Thyroid gland (tissue), 4 donors: Measurements from ENCODE around the gene WHRN. TPM values are rescaled to one million over a fixed set of nuclear protein-coding genes. Genes with fewer than 3 reads are reported as not detected.

Experiments used
- DNase-seq, 2 donors: peaks; one replicate each; pipeline ENCODE4 v3.0.0-alpha.2; 2019
- H3K27ac ChIP-seq, 3 donors: fragments of 200-600 bp; sonication (generic); 1 replicate in 2 of 3; 2 replicates in 1 of 3; pipeline ENCODE4 v1.5.1; 2016 to 2019; ENCODE audit warnings: mild to moderate bottlenecking in 1 of 3, moderate library complexity in 1 of 3
- H3K27me3 ChIP-seq: fragments of 200-600 bp; sonication (generic); one replicate; pipeline ENCODE4 v1.5.1; 2019
- H3K36me3 ChIP-seq, 2 donors: fragments of 200-600 bp; sonication (generic); one replicate each; pipeline ENCODE4 v1.5.1; 2016 to 2019
- H3K4me1 ChIP-seq, 2 donors: fragments of 200-600 bp; sonication (generic); one replicate each; pipeline ENCODE4 v1.5.1; 2017 to 2019
- H3K4me3 ChIP-seq, 3 donors: fragments of 200-600 bp; sonication (generic); replicated peaks in 1 of 3; 1 replicate in 2 of 3; 2 replicates in 1 of 3; pipeline ENCODE4 v1.5.1; 2016; ENCODE audit warnings: mild to moderate bottlenecking in 1 of 3
- H3K9me3 ChIP-seq: fragments of 200-600 bp; sonication (generic); one replicate; pipeline ENCODE4 v1.5.1; 2017
- POLR2A ChIP-seq, 2 donors: fragments of 450-650 bp; IDR thresholded peaks; one replicate each; pipeline ENCODE4 v1.6.1; 2017; ENCODE audit warnings: antibody characterized with exemption in 2 of 2, mild to moderate bottlenecking in 2 of 2, moderate library complexity in 1 of 2
- WGBS, 2 donors: methylation state at CpG; one replicate each; pipeline ENCODE4 v1.1.5; 2017; 5-methylcytosine and 5-hydroxymethylcytosine counted together
- intact Hi-C: fragments of 100-400 bp; cut with DNase I; formaldehyde crosslinking; loops from one replicate; pipeline ENCODE4 v1.15.1; 2023
- total RNA-seq, 4 donors: library from RNA; depleted of rRNA; stranded (reverse); fragments of >200 nt; gene quantifications; one replicate each; pipeline ENCODE4 v1.2.3, GENCODE V29; 2016
- TF ChIP-seq, protein P1 (sequence below), 6 experiments: fragments of 200-600 bp in 3 of 6; fragments of 450-650 bp in 3 of 6; sonication (generic) in 3 of 6; IDR thresholded peaks; one replicate each; pipeline ENCODE4 v1.5.1; 2016 to 2019; ENCODE audit warnings: antibody characterized with exemption in 6 of 6, mild to moderate bottlenecking in 2 of 6, inconsistent platforms in 1 of 6, moderate library complexity in 1 of 6

The WHRN gene
- total RNA-seq, 4 donors from 2014 or later: 7.4 to 13.0 (median 10.9) TPM

DNA sequence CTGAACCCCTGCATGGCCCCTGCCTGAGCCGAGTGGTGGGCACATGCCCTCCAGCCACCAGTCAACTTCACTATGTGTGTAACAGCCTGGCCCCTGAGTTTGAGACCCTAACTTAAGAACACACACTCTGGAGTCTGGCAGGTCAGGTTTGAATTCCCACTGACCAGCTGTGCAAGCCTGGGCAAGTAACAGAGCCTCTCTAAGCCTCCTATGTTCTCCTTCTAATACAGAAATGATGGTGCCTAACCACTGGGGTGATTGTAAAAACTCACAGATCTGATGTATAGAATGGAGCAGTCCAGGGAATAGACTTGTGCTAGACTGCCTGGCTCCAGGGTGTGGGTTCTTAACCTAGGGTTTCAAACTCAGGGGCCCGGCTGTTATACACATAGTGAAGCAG lies 100.7 kb downstream of the WHRN start:
- H3K4me1 ChIP-seq: no peaks in the 10 kb centered on the region
- H3K4me3 ChIP-seq: no peak overlapping the region
- no peaks in the 10 kb centered on the region for H3K36me3 ChIP-seq
- no peak overlapping the region for H3K27ac ChIP-seq
- intact Hi-C loops: loop anchor here (10.0 kb wide), 2 partner anchors 100 to 180 kb away; partner anchors contain the start of genes ATP6V1G1 and WHRN
- 81 to 100% methylated on average over 2 of the region's 2 CpGs for WGBS, 2 donors
- no peaks in the 10 kb centered on the region for H3K9me3 ChIP-seq
- H3K27me3 ChIP-seq: no peaks in the 10 kb centered on the region
- TF ChIP-seq, protein P1, sequence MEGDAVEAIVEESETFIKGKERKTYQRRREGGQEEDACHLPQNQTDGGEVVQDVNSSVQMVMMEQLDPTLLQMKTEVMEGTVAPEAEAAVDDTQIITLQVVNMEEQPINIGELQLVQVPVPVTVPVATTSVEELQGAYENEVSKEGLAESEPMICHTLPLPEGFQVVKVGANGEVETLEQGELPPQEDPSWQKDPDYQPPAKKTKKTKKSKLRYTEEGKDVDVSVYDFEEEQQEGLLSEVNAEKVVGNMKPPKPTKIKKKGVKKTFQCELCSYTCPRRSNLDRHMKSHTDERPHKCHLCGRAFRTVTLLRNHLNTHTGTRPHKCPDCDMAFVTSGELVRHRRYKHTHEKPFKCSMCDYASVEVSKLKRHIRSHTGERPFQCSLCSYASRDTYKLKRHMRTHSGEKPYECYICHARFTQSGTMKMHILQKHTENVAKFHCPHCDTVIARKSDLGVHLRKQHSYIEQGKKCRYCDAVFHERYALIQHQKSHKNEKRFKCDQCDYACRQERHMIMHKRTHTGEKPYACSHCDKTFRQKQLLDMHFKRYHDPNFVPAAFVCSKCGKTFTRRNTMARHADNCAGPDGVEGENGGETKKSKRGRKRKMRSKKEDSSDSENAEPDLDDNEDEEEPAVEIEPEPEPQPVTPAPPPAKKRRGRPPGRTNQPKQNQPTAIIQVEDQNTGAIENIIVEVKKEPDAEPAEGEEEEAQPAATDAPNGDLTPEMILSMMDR (IDR thresholded peaks at IDR 0.05): no peak
- no peak for TF ChIP-seq POLR2A (IDR thresholded peaks at IDR 0.05)
- no peak for DNase-seq

DNA sequence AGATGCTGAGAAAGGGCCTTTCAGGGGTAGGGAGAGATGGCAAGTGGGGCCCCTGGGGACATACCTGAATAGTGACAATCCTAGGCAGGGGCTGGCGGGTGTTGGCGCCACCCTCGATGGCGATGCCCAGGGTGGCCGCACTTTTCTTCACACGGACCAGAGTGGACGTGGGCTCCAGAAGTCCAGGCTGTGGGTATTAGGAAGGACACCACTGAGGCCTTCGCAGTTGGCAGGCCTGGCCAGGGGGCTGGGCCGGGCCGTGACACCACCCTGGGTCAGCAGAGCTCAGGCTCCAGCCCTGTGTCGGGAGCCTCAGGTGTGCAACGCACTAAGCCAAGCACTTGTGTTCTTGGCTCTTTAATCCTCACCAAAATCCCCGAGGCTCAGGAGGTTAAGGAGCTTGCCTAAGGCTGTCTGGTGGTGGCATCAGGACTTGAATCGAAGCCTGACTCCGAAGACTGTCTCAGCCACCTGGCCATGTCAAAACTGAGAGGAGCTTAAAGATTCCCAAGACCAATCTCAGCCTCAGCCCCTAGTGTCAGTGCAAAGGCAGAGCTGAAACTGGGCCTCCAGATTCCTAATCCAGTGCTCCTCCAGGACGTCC lies 102.0 kb downstream of the WHRN start:
- Histone ChIP-seq H3K9me3 (no peaks in the 10 kb centered on the region), H3K4me1 (no peaks in the 10 kb centered on the region), H3K27me3 (no peaks in the 10 kb centered on the region), H3K4me3 (no peak overlapping the region), H3K36me3 (no peaks in the 10 kb centered on the region), H3K27ac (no peak overlapping the region)
- intact Hi-C loops: loop anchor here (10.0 kb wide), 2 partner anchors 102 to 182 kb away; partner anchors contain the start of genes ATP6V1G1 and WHRN
- DNase-seq: no peak
- TF ChIP-seq, protein P1 (IDR thresholded peaks at IDR 0.05): no peak
- no peak for TF ChIP-seq POLR2A (IDR thresholded peaks at IDR 0.05)
- WGBS, 2 donors: 89 to 90% methylated on average over 14 to 16 of the region's 16 CpGs

DNA sequence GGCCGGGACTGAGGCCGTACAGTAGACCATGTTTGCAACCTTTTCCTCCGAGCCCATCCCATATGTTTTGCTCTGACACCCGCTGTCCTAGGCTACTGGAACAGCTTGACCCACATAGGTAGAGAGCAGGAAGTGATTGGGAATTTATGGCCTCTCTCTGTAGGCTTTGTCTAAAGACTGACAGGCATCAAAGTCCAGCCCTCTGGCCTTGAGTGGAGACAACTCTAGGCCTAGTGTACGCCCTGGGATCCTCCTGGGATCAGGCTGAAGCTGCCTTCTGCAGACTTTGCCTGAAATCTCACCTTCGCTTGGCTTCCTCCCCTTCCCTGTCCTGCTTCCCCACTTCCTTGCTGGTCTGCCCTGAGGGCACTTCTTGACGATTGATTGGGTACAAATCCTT lies 103.9 kb downstream of the WHRN start:
- no peak overlapping the region for H3K4me3 ChIP-seq
- no peak overlapping the region for H3K27ac ChIP-seq
- peaks cover 0 to 7% of the 10 kb centered on the region in 2 donors for H3K4me1 ChIP-seq
- DNase-seq: no peak
- intact Hi-C loops: loop anchor here (10.0 kb wide), 2 partner anchors 103 to 183 kb away; partner anchors contain the start of genes ATP6V1G1 and WHRN
- no peaks in the 10 kb centered on the region for H3K9me3 ChIP-seq
- TF ChIP-seq, protein P1 (IDR thresholded peaks at IDR 0.05): no peak
- no peak for TF ChIP-seq POLR2A (IDR thresholded peaks at IDR 0.05)
- H3K27me3 ChIP-seq: no peaks in the 10 kb centered on the region
- no peaks in the 10 kb centered on the region for H3K36me3 ChIP-seq
- 90 to 92% methylated on average over 6 to 7 of the region's 7 CpGs for WGBS, 2 donors

DNA sequence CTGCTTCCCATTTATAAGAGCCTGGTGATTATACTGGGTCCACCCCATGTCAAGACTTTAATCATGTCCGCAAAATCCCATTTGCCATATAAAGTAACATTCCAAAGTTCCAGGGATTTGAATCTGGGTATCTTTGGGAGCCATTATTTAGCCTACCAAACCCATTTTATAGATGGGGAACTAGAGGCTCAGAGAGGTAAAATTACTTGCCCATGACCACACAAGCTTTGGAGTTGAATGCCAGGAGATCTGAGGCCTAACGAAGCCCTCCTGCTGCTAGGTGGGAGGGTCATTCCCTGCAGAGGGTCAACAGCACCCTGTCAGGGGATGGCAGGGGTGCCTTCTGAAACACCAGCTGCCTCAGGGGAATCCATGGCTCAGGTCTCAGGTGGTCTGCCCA lies 104.5 kb downstream of the WHRN start:
- Histone ChIP-seq H3K27ac (no peak overlapping the region), H3K9me3 (no peaks in the 10 kb centered on the region), H3K4me1 (peaks cover 0 to 7% of the 10 kb centered on the region in 2 donors), H3K36me3 (no peaks in the 10 kb centered on the region), H3K4me3 (no peak overlapping the region), H3K27me3 (no peaks in the 10 kb centered on the region)
- intact Hi-C loops: loop anchor here (10.0 kb wide), 2 partner anchors 104 to 184 kb away; partner anchors contain the start of genes ATP6V1G1 and WHRN
- WGBS, 2 donors: 69 to 72% methylated on average over 2 of the region's 2 CpGs
- no peak for TF ChIP-seq POLR2A (IDR thresholded peaks at IDR 0.05)
- TF ChIP-seq, protein P1 (IDR thresholded peaks at IDR 0.05): no peak
- no peak for DNase-seq

DNA sequence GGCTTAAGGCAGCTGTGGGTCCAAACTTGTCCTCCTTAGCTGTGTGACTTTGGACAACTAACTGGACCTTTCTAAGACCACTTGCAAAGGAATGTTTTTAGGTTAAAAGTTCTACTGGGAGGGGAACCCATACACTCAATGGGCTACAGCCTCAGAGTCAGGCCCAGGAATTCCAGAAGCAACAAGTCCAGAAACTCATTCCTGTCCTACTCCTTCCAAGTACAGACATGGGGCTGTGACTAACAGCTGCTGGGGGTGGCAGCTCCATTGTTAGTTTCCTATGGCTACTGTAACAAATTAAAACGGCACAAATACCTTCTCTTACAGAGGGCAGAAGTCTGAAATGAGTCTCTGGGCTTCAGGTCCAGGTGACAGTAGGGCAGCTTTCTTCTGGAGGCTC lies 105.1 kb downstream of the WHRN start:
- DNase-seq: no peak
- H3K4me3 ChIP-seq: no peak overlapping the region
- no peaks in the 10 kb centered on the region for H3K27me3 ChIP-seq
- intact Hi-C loops: loop anchor here (10.0 kb wide), 2 partner anchors 105 to 185 kb away; partner anchors contain the start of genes ATP6V1G1 and WHRN
- H3K36me3 ChIP-seq: no peaks in the 10 kb centered on the region
- H3K27ac ChIP-seq: no peak overlapping the region
- H3K4me1 ChIP-seq: peaks cover 3 to 10% of the 10 kb centered on the region in 2 donors
- 71 to 76% methylated on average over 1 of the region's 1 CpG for WGBS, 2 donors
- TF ChIP-seq, protein P1 (IDR thresholded peaks at IDR 0.05): no peak
- TF ChIP-seq POLR2A (IDR thresholded peaks at IDR 0.05): no peak
- no peaks in the 10 kb centered on the region for H3K9me3 ChIP-seq
